A673 (cell line): Measurements from ENCODE around the gene ATXN7L3B.

Experiments
- CTCF ChIP-seq: fragments of 300-800, 200-600 bp; sonication (generic); conservative IDR thresholded peaks from 2 replicates; pipeline ENCODE4 v1.5.1; 2017; ENCODE audit warnings: low read depth, mild to moderate bottlenecking, antibody characterized with exemption, low read length, moderate library complexity, mixed read lengths
- EZH2 ChIP-seq: fragments of 200-600 bp; sonication (generic); IDR thresholded peaks from 2 replicates; pipeline ENCODE4 v1.6.1; 2017; ENCODE audit warnings: borderline replicate concordance, low read depth, mild to moderate bottlenecking, mixed read lengths, antibody characterized with exemption, low read length; ENCODE audit not compliant: poor library complexity, severe bottlenecking

- TF ChIP-seq CTCF (no peak), EZH2 (no peak)
Observed at GRCh38 chr12:74491374-74491773, 46.3 kb upstream of the ATXN7L3B start.
